Fibroblast of mammary gland (primary cell): ENCODE measurements around the gene ZSCAN30.
A peak's percentile ranks its signal among the peaks of the same experiment; 100 is the strongest.

Experiments used
- DNase-seq: peaks from one replicate; pipeline ENCODE4 v3.0.0-alpha.2; 2010; ENCODE audit warnings: low read depth
- H3K4me3 ChIP-seq: 2 replicates; pipeline ENCODE4 v1.5.1; 2011; ENCODE audit warnings: low read depth, mild to moderate bottlenecking, low read length, moderate library complexity; ENCODE audit not compliant: control insufficient read depth
- CTCF ChIP-seq: conservative IDR thresholded peaks from 2 replicates; pipeline ENCODE4 v1.5.1; 2011; ENCODE audit warnings: low read depth, low read length, inconsistent platforms; ENCODE audit not compliant: control insufficient read depth, insufficient read depth

ZSCAN30 gene

GRCh38 chr18:35283923-35284794 is 5.9 kb downstream of the ZSCAN30 start:
- TF ChIP-seq CTCF: no peak
- H3K4me3 ChIP-seq: no peak overlapping the region

GRCh38 chr18:35282353-35282752 is 7.7 kb downstream of the ZSCAN30 start:
- no peak overlapping the region for H3K4me3 ChIP-seq
- DNase-seq: peak; percentile 94
- no peak for TF ChIP-seq CTCF

More at GRCh38 chr18:35283923-35284794, 5.9 kb downstream of the ZSCAN30 start:
- DNase-seq: no peak

- TF ChIP-seq CTCF: no peak
- H3K4me3 ChIP-seq: no peak overlapping the region
- DNase-seq: no peak
Observed at GRCh38 chr18:35278969-35279368, 11.1 kb downstream of the ZSCAN30 start.

GRCh38 chr18:35278085-35278484 is 11.9 kb downstream of the ZSCAN30 start:
- DNase-seq: no peak
- TF ChIP-seq CTCF: no peak
- H3K4me3 ChIP-seq: no peak overlapping the region

DNA sequence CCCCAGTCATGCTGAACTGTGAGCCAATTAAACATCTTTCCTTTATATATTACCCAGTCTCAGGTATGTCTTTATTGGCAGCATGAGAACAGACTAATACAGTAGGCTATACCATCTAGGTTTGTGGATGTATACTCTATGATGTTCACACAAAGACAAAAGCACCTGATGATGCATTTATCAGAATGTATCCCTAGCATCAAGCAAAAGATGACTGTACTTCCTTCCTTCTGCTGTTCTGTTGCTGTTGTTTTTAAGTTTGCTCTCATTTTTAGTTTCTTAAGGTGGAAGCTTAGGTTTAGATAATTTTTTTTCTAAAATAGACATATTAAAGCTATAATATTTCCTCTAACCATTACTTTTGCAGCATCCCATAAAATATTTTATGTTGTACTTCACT is 12.4 kb downstream of the ZSCAN30 start:
- H3K4me3 ChIP-seq: no peak overlapping the region
- no peak for DNase-seq
- TF ChIP-seq CTCF: no peak

DNA sequence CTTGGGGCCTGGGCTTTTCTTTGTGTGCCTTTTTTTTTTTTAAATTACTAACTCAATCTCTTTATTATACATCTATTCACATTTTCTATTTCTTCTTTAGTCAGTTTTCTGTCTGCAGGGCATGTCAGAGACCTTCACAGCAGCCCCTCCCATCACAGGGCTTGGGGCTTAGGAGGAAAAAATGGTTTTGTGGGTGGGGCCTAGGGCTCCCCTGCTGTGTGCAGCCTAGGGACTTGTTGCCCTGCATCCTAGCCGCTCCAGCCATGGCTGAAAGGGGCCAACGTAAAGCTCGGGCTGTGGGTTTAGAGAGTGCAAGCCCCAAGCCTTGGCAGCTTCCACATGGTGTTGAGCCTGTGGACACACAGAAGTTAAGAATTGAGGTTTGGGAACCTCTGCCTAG is 13.8 kb downstream of the ZSCAN30 start:
- DNase-seq: no peak
- TF ChIP-seq CTCF: no peak
- H3K4me3 ChIP-seq: no peak overlapping the region

DNA sequence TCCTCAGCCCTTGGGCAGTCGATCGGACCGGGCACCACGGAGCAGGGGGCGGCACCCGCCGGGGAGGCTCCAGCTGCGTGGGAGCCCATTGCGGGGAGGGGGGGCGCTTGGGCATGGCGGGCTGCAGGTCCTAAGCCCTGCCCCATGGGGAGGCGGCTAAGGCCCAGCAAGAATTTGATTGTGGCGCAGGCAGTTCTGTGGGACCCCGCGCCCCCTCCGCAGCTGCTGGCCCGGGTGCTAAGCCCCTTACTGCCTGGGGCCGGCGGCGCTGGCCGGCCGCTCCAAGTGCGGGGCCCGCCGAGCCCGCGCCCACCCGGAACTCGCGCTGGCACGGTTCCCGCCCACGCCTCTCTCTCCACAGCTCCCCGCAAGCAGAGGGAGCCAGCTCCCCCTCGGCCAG is 18.4 kb downstream of the ZSCAN30 start:
- no peak for DNase-seq
- H3K4me3 ChIP-seq: no peak overlapping the region
- TF ChIP-seq CTCF: no peak
